Choroid plexus epithelial cell (primary cell): Measurements from ENCODE around the gene RFTN1.

Experiments
- DNase-seq: peaks from one replicate; pipeline ENCODE4 v3.0.0-alpha.2; 2010; ENCODE audit warnings: low read depth
- H3K4me3 ChIP-seq: 2 replicates; pipeline ENCODE4 v1.5.1; 2011; ENCODE audit warnings: low read depth, mild to moderate bottlenecking, control low read depth, low read length, moderate library complexity
- CTCF ChIP-seq: conservative IDR thresholded peaks from 2 replicates; pipeline ENCODE4 v1.5.1; 2011; ENCODE audit warnings: low read depth, mild to moderate bottlenecking, control low read depth, inconsistent platforms, low read length, moderate library complexity

RFTN1 gene

GRCh38 chr3:16550305-16550675 is 36.8 kb upstream of the RFTN1 start:
- H3K4me3 ChIP-seq: peak overlapping the region; percentile 8
- no peak for TF ChIP-seq CTCF
- no peak for DNase-seq

- DNase-seq: peak; percentile 62
- H3K4me3 ChIP-seq: no peak overlapping the region
- no peak for TF ChIP-seq CTCF
These were observed 35.2 kb upstream of the RFTN1 start for GRCh38 chr3:16548721-16549120.

- TF ChIP-seq CTCF: no peak
- no peak for DNase-seq
- H3K4me3 ChIP-seq: no peak overlapping the region
These were observed 34.3 kb upstream of the RFTN1 start for GRCh38 chr3:16547561-16548357.

- DNase-seq: peak; percentile 43
These were observed 32.9 kb upstream of the RFTN1 start for GRCh38 chr3:16546186-16547010.

GRCh38 chr3:16545413-16546185 is 32.1 kb upstream of the RFTN1 start:
- no peak for DNase-seq
- H3K4me3 ChIP-seq: no peak overlapping the region
- TF ChIP-seq CTCF: no peak

More at GRCh38 chr3:16546186-16547010, 32.9 kb upstream of the RFTN1 start:
- no peak overlapping the region for H3K4me3 ChIP-seq
- no peak for TF ChIP-seq CTCF

GRCh38 chr3:16543242-16543864 is 29.9 kb upstream of the RFTN1 start:
- no peak overlapping the region for H3K4me3 ChIP-seq
- no peak for DNase-seq
- no peak for TF ChIP-seq CTCF
